Activated CD8-positive, alpha-beta memory T cell treated with anti-CD3 and anti-CD28 coated beads, Interleukin-2, amount 50 U/mL, for 1 hour (primary cell): ENCODE data around the gene ADAMTS12.
"Not testable (repeated sequence)": the region's sequence is repeated elsewhere in the genome, so short reads cannot be mapped to it uniquely, and the experiment has no call there.

Source experiments
- DNase-seq: peaks from one replicate; pipeline ENCODE4 v3.0.0-alpha.2; 2020; ENCODE audit errors: extremely low read depth

ADAMTS12 gene

GRCh38 chr5:33906248-33906647 is 14.5 kb upstream of the ADAMTS12 start:
- DNase-seq = not testable (repeated sequence)

- DNase-seq = no peak
These were observed 13.6 kb upstream of the ADAMTS12 start for GRCh38 chr5:33905381-33905780.

GRCh38 chr5:33903118-33903517 is 11.3 kb upstream of the ADAMTS12 start:
- DNase-seq = no peak

GRCh38 chr5:33901156-33901555 is 9.4 kb upstream of the ADAMTS12 start:
- no peak for DNase-seq

GRCh38 chr5:33894566-33894965 is 2.8 kb upstream of the ADAMTS12 start:
- no peak for DNase-seq

GRCh38 chr5:33892620-33893137 is 889 bp upstream of the ADAMTS12 start:
- no peak for DNase-seq

GRCh38 chr5:33891446-33891787 is 373 bp downstream of the ADAMTS12 start:
- no peak for DNase-seq

GRCh38 chr5:33890131-33891032 is 1.4 kb downstream of the ADAMTS12 start:
- no peak for DNase-seq

- DNase-seq = no peak
These were observed 3.2 kb downstream of the ADAMTS12 start for GRCh38 chr5:33888587-33888986.

- no peak for DNase-seq
These were observed 4.5 kb downstream of the ADAMTS12 start for GRCh38 chr5:33887268-33887667.

GRCh38 chr5:33886283-33886682 is 5.5 kb downstream of the ADAMTS12 start:
- DNase-seq = no peak

GRCh38 chr5:33885679-33886078 is 6.1 kb downstream of the ADAMTS12 start:
- no peak for DNase-seq

- no peak for DNase-seq
These were observed 8.3 kb downstream of the ADAMTS12 start for GRCh38 chr5:33883482-33883881.

- no peak for DNase-seq
These were observed 11.5 kb downstream of the ADAMTS12 start for GRCh38 chr5:33880319-33880718.

- no peak for DNase-seq
These were observed 14.3 kb downstream of the ADAMTS12 start for GRCh38 chr5:33877449-33877848.

- no peak for DNase-seq
These were observed 24.5 kb downstream of the ADAMTS12 start for GRCh38 chr5:33867241-33867640.

- not testable (repeated sequence) for DNase-seq
These were observed 32.6 kb downstream of the ADAMTS12 start for GRCh38 chr5:33859177-33859576.

- DNase-seq = no peak
These were observed 34.8 kb downstream of the ADAMTS12 start for GRCh38 chr5:33857037-33857436.

GRCh38 chr5:33855396-33855795 is 36.4 kb downstream of the ADAMTS12 start:
- DNase-seq = no peak

GRCh38 chr5:33854733-33855151 is 37.0 kb downstream of the ADAMTS12 start:
- no peak for DNase-seq

- no peak for DNase-seq
These were observed 39.0 kb downstream of the ADAMTS12 start for GRCh38 chr5:33852837-33853236.

GRCh38 chr5:33852319-33852718 is 39.5 kb downstream of the ADAMTS12 start:
- DNase-seq = no peak

GRCh38 chr5:33850100-33850594 is 41.6 kb downstream of the ADAMTS12 start:
- DNase-seq = no peak
